ENCODE data around the gene FOS. TPM values are rescaled to one million over a fixed set of nuclear protein-coding genes. Genes with fewer than 3 reads are reported as not detected.

The FOS gene
- total RNA-seq (2021; fragmentation: NEBNext Ultra II Directional; extraction: Animal tissue kit (Norgen Biotek cat#: 25700)) (51.5 and 51.8 TPM in 2 replicates), polyA plus RNA-seq (2011; rRNA removed) (50.2 and 74.5 TPM in 2 replicates), polyA minus RNA-seq (2011; rRNA and poly(A)+ RNA removed) (35.8 and 91.1 TPM in 2 replicates)
- polyA plus RNA-seq (2011; cell fraction: cytosol; rRNA removed) = 29.8 TPM
- 236 TPM for polyA plus RNA-seq (2011; cell fraction: nucleus; rRNA removed)
- 36.4 to 90.0 TPM (median 56.1 TPM) in 4 replicates for polyA plus RNA-seq (2012, experiment 1 of 2)
- polyA plus RNA-seq (2012, experiment 2 of 2) = 60.5 TPM
- polyA plus RNA-seq (2013, experiment 1 of 2) = 8.6 TPM
- 8.3 TPM for polyA plus RNA-seq (2013, experiment 2 of 2)
- polyA minus RNA-seq (2011; cell fraction: cytosol; rRNA and poly(A)+ RNA removed) = 38.5 TPM
- 604 TPM for polyA minus RNA-seq (2011; cell fraction: nucleus; rRNA and poly(A)+ RNA removed)
- long read RNA-seq, experiment 1, transcript FOS-208 (3 exons, 1,496 nt) = major isoform, 5 of 21 reads
- long read RNA-seq, experiment 1, partial matches to known transcripts = 0 of 21 reads
- long read RNA-seq, experiment 1, other reads (novel, unspliced or antisense) = 10 of 21 reads
- long read RNA-seq, experiment 2, transcript FOS-201 (4 exons, 2,158 nt) = major isoform, 5 of 7 reads
- long read RNA-seq, experiment 2, partial matches to known transcripts = 0 of 7 reads
- long read RNA-seq, experiment 2, other reads (novel, unspliced or antisense) = 1 of 7 reads

GRCh38 chr14:75278422-75279152 is at the start of gene FOS:
Gene FOS, plus strand, starts transcription at chr14:75278828. Its CDS starts 155 bp downstream, at chr14:75278983.
- Histone ChIP-seq H3K79me2 (ENCODE audit: control insufficient read depth in 1 of 2, insufficient read depth in 2 of 2, low read length in 2 of 2) (peaks cover 0 to 12% of the 10 kb centered on the region in 2 experiments; a peak in 2 of 4 replicates), H2BK120ac (replicated peaks; ENCODE audit: low read depth, low read length) (no peak within 1 kb of the TSS), H3K18ac (ENCODE audit: extremely low read depth, low read length) (peak within 1 kb of the TSS; percentile 95), H2BK5ac (ENCODE audit: low read depth, low read length) (peak within 1 kb of the TSS; percentile 98), H3K4me2 (ENCODE audit: insufficient read depth in 1 of 2, low read depth in 2 of 2, low read length in 2 of 2) (peak within 1 kb of the TSS; percentile 92), H3K9ac (replicated peaks in 1 of 4; ENCODE audit: extremely low read depth in 1 of 4, low read depth in 3 of 4, low read length in 3 of 4) (peak within 1 kb of the TSS; percentile 85 to 94 (median 90)), H3K4me1 (replicated peaks in 1 of 4; ENCODE audit: control insufficient read depth in 3 of 4, insufficient read depth in 4 of 4, low read length in 3 of 4) (peaks cover 4 to 11% (median 10%) of the 10 kb centered on the region in 4 experiments), H2AK5ac (ENCODE audit: low read depth, low read length) (peak within 1 kb of the TSS; percentile 89), H2AFZ (ENCODE audit: low read length) (peak within 1 kb of the TSS; percentile 91; the same call in 1 of the 2 replicates), H4K91ac (replicated peaks; ENCODE audit: insufficient read length, low read length) (peak within 1 kb of the TSS; percentile 99), H3K27me3 (replicated peaks in 1 of 4; ENCODE audit: control insufficient read depth in 3 of 4, extremely low read depth in 1 of 4, insufficient read depth in 3 of 4, low read length in 3 of 4) (peaks cover 0 to 26% (median 10%) of the 10 kb centered on the region in 4 experiments; a peak in 5 of 7 replicates), H3K23me2 (ENCODE audit: low read depth, low read length) (peaks cover 24% of the 10 kb centered on the region; the same call in 1 of the 2 replicates), H3K36me3 (ENCODE audit: control insufficient read depth in 2 of 4, insufficient read depth in 4 of 4, low read length in 3 of 4) (peaks cover 9 to 14% (median 10%) of the 10 kb centered on the region in 4 experiments; a peak in 7 of 8 replicates), H3K9me3 (ENCODE audit: insufficient read depth in 2 of 2, low read depth in 1 of 2, low read length in 1 of 2) (no peaks in the 10 kb centered on the region), H2BK15ac (ENCODE audit: low read length) (peak within 1 kb of the TSS; percentile 72; the same call in 1 of the 2 replicates), H3K4me3 (ENCODE audit: extremely low read depth in 1 of 4, insufficient read depth in 2 of 4, low read depth in 3 of 4, low read length in 4 of 4) (peak within 1 kb of the TSS; percentile 71 to 85 (median 76)), H3K79me1 (ENCODE audit: low read depth, low read length) (no peaks in the 10 kb centered on the region), H3K23ac (ENCODE audit: insufficient read length) (no peak within 1 kb of the TSS), H4K5ac (ENCODE audit: insufficient read length, low read depth, low read length) (peak within 1 kb of the TSS; percentile 97), H3K14ac (ENCODE audit: insufficient read length) (no peak within 1 kb of the TSS), H4K8ac (ENCODE audit: extremely low read depth, insufficient read depth, low read length) (peak within 1 kb of the TSS; percentile 100), H2BK20ac (ENCODE audit: low read length) (peak within 1 kb of the TSS; percentile 61; the same call in 1 of the 2 replicates), H2BK12ac (ENCODE audit: low read depth, low read length) (peak within 1 kb of the TSS; percentile 100), H3K27ac (ENCODE audit: low read depth, low read length) (peak within 1 kb of the TSS; percentile 100), H3K56ac (replicated peaks; ENCODE audit: insufficient read length, low read depth, low read length) (peak within 1 kb of the TSS; percentile 70), H4K20me1 (replicated peaks in 1 of 2; ENCODE audit: control insufficient read depth in 1 of 2, insufficient read depth in 2 of 2, low read length in 2 of 2) (peaks cover 4 to 7% of the 10 kb centered on the region in 2 experiments), H3K4ac (replicated peaks; ENCODE audit: insufficient read length, low read depth, low read length) (peak within 1 kb of the TSS; percentile 16)
- DNase-seq (ENCODE audit: low read depth in 1 of 2, low spot score in 2 of 2) (peak in 1 of 2 experiments; percentile 91), FAIRE-seq (no peak)
- 1% methylated on average over 55 of the region's 69 CpGs; no CpG with 5 or more reads in 1 of the 2 experiments for WGBS, 2 experiments (ENCODE audit: extremely low coverage in 1 of 2, insufficient coverage in 1 of 2, insufficient read length in 1 of 2, insufficient replicate concordance in 2 of 2, low coverage in 1 of 2, low lambda C conversion rate in 2 of 2, missing lambda C conversion rate in 1 of 2)
- ChIA-PET POLR2A (ENCODE audit: partially characterized antibody) (interaction anchor here (0.7 to 14.8 kb wide), 23 partner anchors 9 to 392 kb away, joined by 3 to 351 read pairs (median 3); partner anchors contain the start of gene ZC2HC1C), CTCF (ENCODE audit: partially characterized antibody) (interaction anchor here (1.5 kb wide), 1 partner anchor 16 kb away, joined by 3 read pairs; no protein-coding TSS in a partner anchor)
- peak; percentile 83; the same call in 1 of the 2 replicates for TF ChIP-seq ATF2 (IDR thresholded peaks at IDR 0.05; ENCODE audit: low read length)
- TF ChIP-seq RXRA (IDR thresholded peaks at IDR 0.05; ENCODE audit: insufficient read depth, low read depth, low read length) = no peak
- TF ChIP-seq NRF1 (IDR thresholded peaks at IDR 0.05; ENCODE audit: low read depth, low read length) = no peak; the same call in 1 of the 2 replicates
- TF ChIP-seq HDAC2 (IDR thresholded peaks at IDR 0.05; ENCODE audit: borderline replicate concordance in 1 of 2, low read depth in 2 of 2, low read length in 2 of 2) = no peak; a peak in 1 of 4 replicates
- peak; percentile 99 for TF ChIP-seq POLR2AphosphoS5 (IDR thresholded peaks at IDR 0.05; ENCODE audit: low read depth, low read length)
